ENCODE data around the gene RNF34.

RNF34 gene

GRCh38 chr12:121390856-121391255, 9.1 kb upstream of the RNF34 start:
- DNase-seq: no peak

GRCh38 chr12:121391619-121392324, 8.1 kb upstream of the RNF34 start:
- peak; percentile 32 for DNase-seq

GRCh38 chr12:121392325-121392716, 7.6 kb upstream of the RNF34 start:
- no peak for DNase-seq

- DNase-seq: no peak
These were observed 2.4 kb upstream of the RNF34 start for GRCh38 chr12:121397521-121397920.

- no peak for DNase-seq
These were observed 1.6 kb upstream of the RNF34 start for GRCh38 chr12:121398355-121398754.

- peak; percentile 65 for DNase-seq
These were observed 618 bp downstream of the RNF34 start for GRCh38 chr12:121400332-121401139.

- no peak for DNase-seq
These were observed 3.8 kb downstream of the RNF34 start for GRCh38 chr12:121403721-121404120.

- no peak for DNase-seq
These were observed 4.8 kb downstream of the RNF34 start for GRCh38 chr12:121404734-121405133.

- no peak for DNase-seq
These were observed 5.3 kb downstream of the RNF34 start for GRCh38 chr12:121405211-121405610.

GRCh38 chr12:121413917-121414316, 14.0 kb downstream of the RNF34 start:
- no peak for DNase-seq

- DNase-seq: no peak
These were observed 17.9 kb downstream of the RNF34 start for GRCh38 chr12:121417847-121418246.

- no peak for DNase-seq
These were observed 20.2 kb downstream of the RNF34 start for GRCh38 chr12:121420109-121420508.

GRCh38 chr12:121423253-121423652, 23.3 kb downstream of the RNF34 start:
- no peak for DNase-seq

- no peak for DNase-seq
These were observed 24.0 kb downstream of the RNF34 start for GRCh38 chr12:121423682-121424623.

GRCh38 chr12:121424624-121424975, 24.7 kb downstream of the RNF34 start:
- DNase-seq: no peak

GRCh38 chr12:121427556-121428050, 27.7 kb downstream of the RNF34 start:
- no peak for DNase-seq

- no peak for DNase-seq
These were observed 29.0 kb downstream of the RNF34 start for GRCh38 chr12:121428883-121429282.

GRCh38 chr12:121430833-121431415, 31.0 kb downstream of the RNF34 start:
- DNase-seq: no peak

- no peak for DNase-seq
These were observed 33.0 kb downstream of the RNF34 start for GRCh38 chr12:121432740-121433480.

GRCh38 chr12:121436706-121437105, 36.8 kb downstream of the RNF34 start:
- no peak for DNase-seq

- DNase-seq: no peak
These were observed 39.0 kb downstream of the RNF34 start for GRCh38 chr12:121438905-121439304.

- DNase-seq: no peak
These were observed 39.8 kb downstream of the RNF34 start for GRCh38 chr12:121439715-121440114.
